ENCODE results near the gene ARHGAP25. TPM values are rescaled to one million over a fixed set of nuclear protein-coding genes. Genes with fewer than 3 reads are reported as not detected.

ARHGAP25 gene
- total and polyA plus RNA-seq, 2 experiments from 2014 or later: 1.9 to 2.0 TPM

- TF ChIP-seq ETS1 (IDR thresholded peaks at IDR 0.05): no peak
- TF ChIP-seq POLR2AphosphoS5 (IDR thresholded peaks at IDR 0.05; ENCODE audit: low read depth): no peak
- TF ChIP-seq EZH2 (IDR thresholded peaks at IDR 0.05; ENCODE audit: low read depth, unreplicated experiment): no peak
These were observed 119.9 kb downstream of the ARHGAP25 start (continued) for GRCh38 chr2:68854476-68854875.

GRCh38 chr2:68855550-68855949 lies 120.9 kb downstream of the ARHGAP25 start:
- Mint-ChIP-seq H3K9me3 (no peaks in the 10 kb centered on the region), H3K27me3 (ENCODE audit: insufficient read depth, low read depth, poor library complexity) (peaks cover 6% of the 10 kb centered on the region), H3K4me1 (peaks cover 11% of the 10 kb centered on the region), H3K4me3 (no peak overlapping the region), H3K27ac (no peak overlapping the region), H3K36me3 (ENCODE audit: low read depth) (no peaks in the 10 kb centered on the region)
- Histone ChIP-seq H3K27me3 (ENCODE audit: insufficient read depth) (no peaks in the 10 kb centered on the region), H3F3A (replicated peaks; ENCODE audit: low read depth) (no peaks in the 10 kb centered on the region), H3K4me2 (no peak overlapping the region), H3K27ac (ENCODE audit: low read depth) (no peak overlapping the region), H3K4me3 (no peak overlapping the region), H3K4me1 (ENCODE audit: insufficient read depth) (peaks cover 14% of the 10 kb centered on the region), H4K20me1 (replicated peaks; ENCODE audit: insufficient read depth) (no peaks in the 10 kb centered on the region), H3K36me3 (ENCODE audit: insufficient read depth) (no peaks in the 10 kb centered on the region), H2AFZ (no peak overlapping the region), H3K79me2 (replicated peaks; ENCODE audit: insufficient read depth) (no peaks in the 10 kb centered on the region), H3K9me2 (ENCODE audit: insufficient read depth) (peaks cover 10% of the 10 kb centered on the region; the same call in 1 of the 2 replicates)
- ATAC-seq (no peak), DNase-seq (ENCODE audit: low spot score) (no peak)
- TF ChIP-seq CTCF (conservative IDR thresholded peaks at IDR 0.05; ENCODE audit: low read depth in 2 of 2): no peak
- TF ChIP-seq CREB1 (CRISPR knock-in tag; IDR thresholded peaks at IDR 0.05; ENCODE audit: low read depth): no peak
- no peak for TF ChIP-seq ZNF114 (CRISPR knock-in tag; IDR thresholded peaks at IDR 0.05)
- TF ChIP-seq ETS1 (IDR thresholded peaks at IDR 0.05): no peak
- TF ChIP-seq EZH2phosphoT487 (IDR thresholded peaks at IDR 0.05; ENCODE audit: unreplicated experiment): no peak
- no peak for TF ChIP-seq ZNF331 (CRISPR knock-in tag; IDR thresholded peaks at IDR 0.05; ENCODE audit: low read depth)

- no peak for ATAC-seq
- H3K36me3 Mint-ChIP-seq (ENCODE audit: low read depth): no peaks in the 10 kb centered on the region
- Histone ChIP-seq H2AFZ (peak overlapping the region; percentile 78; the same call in 1 of the 2 replicates), H3K79me2 (replicated peaks; ENCODE audit: insufficient read depth) (no peaks in the 10 kb centered on the region), H3K9me2 (ENCODE audit: insufficient read depth) (peaks cover 10% of the 10 kb centered on the region; the same call in 1 of the 2 replicates), H3K4me1 (ENCODE audit: insufficient read depth) (peaks cover 23% of the 10 kb centered on the region), H3K4me3 (no peak overlapping the region), H3K36me3 (ENCODE audit: insufficient read depth) (no peaks in the 10 kb centered on the region), H3K27me3 (ENCODE audit: insufficient read depth) (no peaks in the 10 kb centered on the region), H3K27ac (ENCODE audit: low read depth) (no peak overlapping the region), H3F3A (replicated peaks; ENCODE audit: low read depth) (no peaks in the 10 kb centered on the region), H4K20me1 (replicated peaks; ENCODE audit: insufficient read depth) (no peaks in the 10 kb centered on the region), H3K4me2 (no peak overlapping the region)
- H3K4me1 Mint-ChIP-seq: peaks cover 15% of the 10 kb centered on the region
- H3K4me3 Mint-ChIP-seq: no peak overlapping the region
- no peaks in the 10 kb centered on the region for H3K9me3 Mint-ChIP-seq
- DNase-seq (ENCODE audit: low spot score): no peak
- no peak overlapping the region for H3K27ac Mint-ChIP-seq
- H3K27me3 Mint-ChIP-seq (ENCODE audit: insufficient read depth, low read depth, poor library complexity): peaks cover 6% of the 10 kb centered on the region
- TF ChIP-seq STAT1 (IDR thresholded peaks at IDR 0.05; ENCODE audit: unreplicated experiment) (no peak), EZH2 (IDR thresholded peaks at IDR 0.05; ENCODE audit: low read depth, unreplicated experiment) (no peak), EZH2phosphoT487 (IDR thresholded peaks at IDR 0.05; ENCODE audit: unreplicated experiment) (no peak), REST (IDR thresholded peaks at IDR 0.05; ENCODE audit: unreplicated experiment) (no peak), CREB1 (CRISPR knock-in tag; IDR thresholded peaks at IDR 0.05; ENCODE audit: low read depth) (no peak), ZNF114 (CRISPR knock-in tag; IDR thresholded peaks at IDR 0.05) (no peak)
These were observed 122.7 kb downstream of the ARHGAP25 start for GRCh38 chr2:68857202-68857845.
